GM19193 (cell line): Measurements from ENCODE around the gene PRKCA.

ENCODE experiments used
- POLR2A ChIP-seq: IDR thresholded peaks from 4 replicates; pipeline ENCODE4 v1.6.1; 2011; ENCODE audit not compliant: insufficient read depth, insufficient read length; ENCODE audit errors: extremely low read depth

Gene PRKCA

DNA sequence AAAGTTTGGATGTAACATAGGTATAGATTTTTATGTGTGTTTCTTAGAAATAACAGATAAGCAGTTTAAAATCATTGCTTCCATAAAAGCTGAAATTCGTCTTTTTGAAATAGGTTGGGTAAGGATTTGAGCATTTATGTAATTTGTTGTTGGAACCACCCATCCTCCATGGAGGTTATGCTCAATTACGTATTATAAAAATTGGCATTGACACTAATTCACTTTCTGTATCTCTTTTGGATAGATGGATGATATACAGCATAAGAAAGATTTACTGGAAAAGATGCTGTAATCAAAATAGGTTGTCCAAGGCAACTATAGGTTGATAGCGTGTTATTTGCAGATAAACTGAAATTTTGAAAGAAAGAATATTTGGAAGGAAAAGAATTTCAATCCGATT, 105.5 kb downstream of the PRKCA start:
- TF ChIP-seq POLR2A, result no peak

DNA sequence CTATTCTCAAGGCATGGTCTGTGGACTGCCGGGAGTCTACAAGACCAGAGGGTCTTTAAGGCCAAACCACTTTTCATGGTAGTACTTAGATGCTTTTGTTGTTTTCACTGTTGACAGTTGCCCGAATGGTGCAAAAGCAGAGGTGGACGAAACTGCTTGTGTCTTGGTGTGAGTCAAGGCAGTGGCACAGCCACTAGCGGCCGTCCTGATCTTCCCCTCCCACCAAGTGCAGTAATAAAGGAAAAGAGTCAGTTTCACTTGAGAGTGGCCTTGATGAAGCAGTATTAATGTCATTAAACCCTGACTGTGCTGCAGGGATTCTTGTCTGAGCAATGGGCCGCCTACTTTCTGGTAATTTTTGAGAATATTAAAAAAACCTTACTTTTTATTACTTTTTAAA, 109.1 kb downstream of the PRKCA start:
- TF ChIP-seq POLR2A, result no peak

DNA sequence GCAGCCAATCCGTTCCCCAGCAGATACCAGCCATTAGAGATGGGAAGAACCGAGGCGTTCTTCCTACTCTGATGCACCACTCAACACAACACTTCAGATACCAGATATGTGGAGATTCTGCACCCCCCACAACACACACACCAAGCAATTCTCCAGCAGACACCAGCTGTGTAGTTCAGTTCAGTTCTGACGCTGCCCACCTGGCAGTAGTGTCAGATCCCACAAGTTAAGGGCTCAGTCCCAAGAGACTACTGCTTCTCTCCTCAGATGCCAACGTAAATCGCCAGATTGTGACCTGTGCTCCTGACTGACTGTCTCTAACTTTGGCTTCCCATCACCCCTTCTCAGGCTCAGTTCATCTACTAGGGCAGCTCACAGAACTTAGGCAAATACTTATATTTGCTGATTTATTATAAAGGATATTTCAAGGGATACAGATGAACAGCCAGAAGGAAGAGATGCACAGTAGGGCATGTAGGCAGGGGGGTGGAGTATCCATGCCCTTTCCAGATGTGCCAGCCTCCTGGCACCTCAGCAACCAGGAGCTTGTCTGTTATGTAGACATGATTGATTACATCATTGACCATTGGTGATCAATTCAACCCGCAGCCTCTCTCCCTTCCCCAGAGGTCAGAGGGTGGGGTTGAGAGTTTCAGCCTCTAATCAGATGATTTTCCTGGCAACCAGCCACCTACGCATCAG, 110.6 kb downstream of the PRKCA start:
- TF ChIP-seq POLR2A, result no peak

DNA sequence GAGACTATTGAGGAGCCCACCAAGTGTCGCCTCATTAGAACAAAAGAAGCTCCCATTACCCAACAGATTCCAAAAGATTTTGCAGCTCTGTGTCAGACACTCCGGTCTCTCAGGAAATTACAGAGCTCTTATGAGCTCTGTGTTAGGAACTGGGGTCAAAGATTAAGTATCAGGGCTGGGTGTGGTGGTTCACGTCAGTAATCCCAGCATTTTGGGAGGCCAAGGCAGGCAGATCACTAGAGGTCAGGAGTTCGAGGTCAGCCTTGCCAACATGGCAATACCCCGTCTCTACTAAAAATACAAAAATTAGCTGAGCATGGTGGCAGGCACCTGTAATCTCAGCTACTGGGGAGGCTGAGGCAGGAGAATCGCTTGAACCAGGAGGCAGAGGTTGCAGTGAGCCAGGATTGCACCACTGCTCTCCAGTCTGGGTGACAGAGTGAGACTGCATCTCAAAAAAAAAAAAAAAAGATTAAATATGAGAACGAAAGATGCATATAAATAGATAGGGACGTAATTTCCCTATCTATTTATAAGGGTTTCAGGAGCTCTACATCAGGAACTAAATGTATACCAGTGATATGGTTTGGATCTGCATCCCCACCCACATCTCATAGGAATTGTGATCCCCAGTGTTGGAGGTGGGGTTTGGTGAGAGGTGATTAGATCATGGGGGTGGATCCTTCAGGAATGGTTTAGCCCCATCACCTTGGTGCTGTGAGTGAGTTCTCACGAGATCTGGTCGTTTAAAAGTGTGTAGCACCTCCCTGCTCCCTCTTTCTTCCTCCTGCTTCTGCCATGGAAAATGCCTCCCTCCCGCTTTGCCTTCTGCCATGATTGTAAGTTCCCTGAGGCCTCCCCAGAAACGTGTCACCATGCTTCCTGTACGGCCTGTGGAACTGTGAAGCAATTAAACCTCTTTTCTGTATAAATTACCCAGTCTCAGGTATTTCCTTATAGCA, 111.4 kb downstream of the PRKCA start:
- TF ChIP-seq POLR2A, result no peak

DNA sequence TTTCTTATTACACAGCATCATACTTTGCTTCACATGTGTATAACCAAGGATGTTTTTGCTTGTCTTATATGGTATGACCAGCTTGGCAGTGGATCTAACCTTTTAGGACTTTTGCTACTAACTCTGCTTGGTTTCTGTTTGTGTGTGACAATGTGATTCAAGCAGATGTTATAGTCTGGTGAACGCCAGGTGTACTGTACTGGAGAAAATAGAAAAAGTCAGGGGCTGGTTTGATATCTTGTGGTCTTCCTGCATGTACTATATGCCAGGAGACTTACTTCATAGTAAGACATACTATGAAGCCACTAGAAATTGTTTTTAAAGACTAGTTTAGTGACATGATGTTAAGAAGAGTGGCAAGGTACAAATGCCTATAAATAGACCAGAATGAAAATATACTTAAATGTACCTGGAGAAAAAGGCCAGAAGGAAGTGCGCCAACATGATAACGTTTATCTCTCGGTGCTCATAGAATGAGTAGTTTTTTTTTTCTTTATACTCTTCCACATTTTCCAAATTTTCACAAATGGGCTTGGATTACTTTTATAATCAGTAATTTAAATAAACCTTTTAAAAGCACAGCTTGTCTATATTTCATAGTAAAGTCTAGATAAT, 112.3 kb downstream of the PRKCA start:
- TF ChIP-seq POLR2A, result no peak

DNA sequence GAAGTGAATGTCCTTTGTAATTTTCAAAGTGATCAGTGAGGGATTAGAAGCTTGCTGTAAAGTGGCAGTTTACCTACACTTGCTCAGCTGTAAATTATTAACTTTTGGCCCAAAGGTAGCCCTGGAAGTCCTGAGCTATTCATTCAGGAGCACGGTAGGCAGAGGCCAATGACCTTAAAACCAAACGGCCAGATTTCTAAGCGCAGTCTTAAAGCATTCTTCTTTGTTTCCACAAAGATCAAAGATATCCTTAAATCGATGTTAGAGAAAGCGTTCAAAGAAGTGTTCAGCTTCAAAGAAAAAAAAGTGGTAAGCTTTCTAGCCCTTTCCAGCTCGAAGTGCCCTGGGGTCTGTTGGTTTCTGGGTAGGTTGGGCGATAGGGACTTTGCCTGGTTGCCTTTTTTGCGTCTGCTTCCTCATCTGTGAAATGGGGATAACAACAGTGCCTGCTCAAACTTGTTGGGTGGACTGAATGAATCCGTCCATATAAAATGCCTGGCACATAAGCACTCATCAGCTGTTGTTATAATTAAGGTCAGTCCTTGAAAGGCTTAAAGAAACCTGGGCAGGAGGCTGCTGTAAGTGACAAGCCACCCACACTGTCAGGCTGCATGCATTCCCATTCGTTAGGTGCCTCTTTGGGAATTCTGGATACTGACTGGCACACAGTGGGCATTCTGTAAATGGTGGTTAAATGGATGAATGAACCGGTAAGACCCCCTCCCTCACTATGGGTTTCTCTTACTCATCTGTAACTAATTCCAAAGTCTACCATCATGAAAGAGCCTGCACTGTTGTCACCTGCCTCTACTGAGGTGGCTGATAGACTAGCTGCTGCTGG, 113.2 kb downstream of the PRKCA start:
- no peak for TF ChIP-seq POLR2A

DNA sequence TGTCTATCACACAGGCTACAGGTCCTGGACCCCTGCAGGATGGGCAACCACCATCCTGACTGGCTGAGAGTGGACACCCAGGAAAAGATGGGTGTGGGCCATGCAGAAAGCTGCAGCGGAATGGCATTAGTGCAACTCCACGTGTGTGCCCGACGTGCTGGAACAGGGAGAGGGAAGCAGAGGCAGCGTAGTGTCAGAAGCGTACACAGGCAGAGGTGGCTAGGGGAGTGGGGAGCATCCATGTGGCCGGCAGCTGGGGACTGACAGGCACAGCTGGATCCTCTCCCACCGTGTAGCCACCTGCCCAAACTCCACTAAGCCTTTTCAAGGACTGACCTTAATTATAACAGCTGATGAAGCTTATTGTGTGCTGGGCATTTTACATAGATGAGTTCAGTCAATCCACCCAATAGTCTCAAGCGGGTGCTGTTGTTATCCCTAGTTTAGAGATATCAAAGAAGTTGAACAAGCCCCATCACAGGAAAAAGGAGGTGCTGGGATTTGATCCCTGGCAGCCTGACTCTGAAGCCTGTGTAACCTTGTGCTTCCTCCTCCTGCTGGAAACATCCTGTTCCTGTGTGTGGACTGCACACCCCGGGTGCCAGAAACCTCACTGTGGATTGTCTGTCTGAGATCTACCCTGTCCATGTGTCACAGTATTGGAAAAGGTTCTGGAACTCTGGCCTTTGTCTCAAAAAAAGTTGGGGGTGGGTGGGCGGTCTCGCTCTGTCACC, 114.0 kb downstream of the PRKCA start:
- no peak for TF ChIP-seq POLR2A

DNA sequence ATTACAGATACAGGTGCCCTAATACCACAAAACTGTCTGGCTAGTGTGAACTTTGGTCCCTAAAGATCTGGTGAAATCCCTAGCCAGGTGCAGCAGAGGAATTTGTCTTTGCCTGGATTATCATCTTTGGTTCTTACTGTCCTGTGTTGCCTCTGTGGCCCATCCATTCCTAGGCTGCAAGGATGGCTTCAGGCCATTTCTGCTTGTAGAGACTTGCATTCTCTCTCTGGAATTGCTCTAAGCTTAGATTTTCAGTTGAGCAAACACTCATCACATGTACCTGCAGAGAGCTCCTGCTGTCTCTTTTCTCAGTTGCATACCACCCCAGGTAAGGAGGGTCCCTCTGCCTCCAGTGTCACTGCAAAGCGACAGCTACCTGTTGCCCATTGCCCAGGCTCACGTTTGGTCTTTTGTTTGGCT, 114.9 kb downstream of the PRKCA start:
- no peak for TF ChIP-seq POLR2A

DNA sequence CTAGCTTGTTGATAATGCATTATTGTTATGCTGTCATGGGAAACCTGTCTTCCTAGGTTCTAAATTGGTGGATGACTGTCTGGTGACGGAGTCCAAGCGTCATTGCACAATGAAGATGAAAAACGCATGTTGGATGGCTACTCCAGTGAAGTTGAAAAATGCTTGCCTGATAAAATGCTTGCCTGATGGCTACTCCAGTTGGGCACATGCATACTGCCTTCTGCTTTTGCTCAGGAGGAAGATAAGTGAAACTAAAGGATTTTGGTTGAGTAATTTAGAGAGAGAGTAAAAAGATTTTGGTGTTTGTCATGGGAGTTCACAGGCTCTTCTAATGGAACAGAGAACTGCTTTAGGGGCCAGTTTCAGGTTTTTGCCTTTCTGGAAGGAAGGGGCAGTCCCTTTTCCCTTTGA, 118.6 kb downstream of the PRKCA start:
- no peak for TF ChIP-seq POLR2A

DNA sequence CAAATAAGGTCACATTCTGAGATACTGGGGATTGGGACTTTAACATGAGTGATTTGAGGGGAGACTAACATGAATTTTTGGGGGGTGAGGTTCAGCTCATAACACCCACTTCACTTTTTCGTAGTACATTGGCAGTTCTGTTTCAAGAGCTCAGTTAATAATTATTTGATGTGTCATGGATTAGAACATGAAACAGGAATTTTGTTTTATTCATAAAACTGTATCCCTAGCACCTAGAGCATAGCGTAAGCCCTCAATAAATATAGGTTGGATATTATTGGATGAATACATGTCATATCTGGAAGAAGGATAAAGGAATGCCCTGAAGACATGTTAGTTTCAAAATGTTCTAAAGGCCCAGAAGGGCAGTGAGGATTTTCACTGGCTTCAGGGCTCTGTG, 119.8 kb downstream of the PRKCA start:
- TF ChIP-seq POLR2A, result no peak

DNA sequence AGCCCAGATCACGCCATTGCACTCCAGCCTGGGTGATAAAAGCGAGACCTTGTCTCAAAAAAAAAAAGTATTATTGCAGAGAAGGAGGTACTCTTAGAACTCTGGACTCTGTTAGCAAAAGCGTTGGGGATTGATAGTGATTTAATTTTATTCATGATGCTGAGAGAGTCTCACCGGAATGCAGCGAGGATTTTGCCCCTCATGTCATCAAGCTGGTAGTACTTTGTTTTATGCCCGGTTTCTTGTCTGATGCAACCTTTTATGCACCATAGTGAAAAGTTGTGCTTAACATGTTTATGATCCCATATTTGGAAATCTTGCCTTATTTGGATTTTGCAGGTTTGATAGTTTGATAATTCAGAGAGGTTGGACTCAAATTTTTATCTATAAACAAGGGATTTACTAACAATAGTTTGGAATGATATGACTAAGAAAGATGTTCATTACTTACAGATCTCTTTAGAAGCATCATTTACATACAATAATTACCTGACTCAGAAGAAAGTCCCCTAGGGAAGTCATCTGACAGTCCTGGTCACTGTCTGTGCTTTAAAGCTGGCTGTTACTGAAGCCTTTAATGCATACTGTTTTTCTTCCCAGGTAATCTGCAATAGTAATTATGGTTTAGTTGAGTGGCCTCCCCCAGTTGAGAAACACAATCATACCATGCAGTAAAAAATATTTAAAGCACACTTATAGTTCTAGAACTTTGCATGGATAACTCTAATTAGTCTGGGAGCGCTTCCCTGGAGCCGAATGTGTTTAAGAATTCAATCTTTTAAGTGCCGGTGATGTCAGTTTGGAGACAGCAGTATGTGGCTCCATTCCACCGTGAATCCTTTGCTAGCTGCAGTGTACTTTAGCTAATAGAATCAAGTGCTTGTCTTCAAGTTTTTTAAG, 120.9 kb downstream of the PRKCA start:
- TF ChIP-seq POLR2A, result no peak

DNA sequence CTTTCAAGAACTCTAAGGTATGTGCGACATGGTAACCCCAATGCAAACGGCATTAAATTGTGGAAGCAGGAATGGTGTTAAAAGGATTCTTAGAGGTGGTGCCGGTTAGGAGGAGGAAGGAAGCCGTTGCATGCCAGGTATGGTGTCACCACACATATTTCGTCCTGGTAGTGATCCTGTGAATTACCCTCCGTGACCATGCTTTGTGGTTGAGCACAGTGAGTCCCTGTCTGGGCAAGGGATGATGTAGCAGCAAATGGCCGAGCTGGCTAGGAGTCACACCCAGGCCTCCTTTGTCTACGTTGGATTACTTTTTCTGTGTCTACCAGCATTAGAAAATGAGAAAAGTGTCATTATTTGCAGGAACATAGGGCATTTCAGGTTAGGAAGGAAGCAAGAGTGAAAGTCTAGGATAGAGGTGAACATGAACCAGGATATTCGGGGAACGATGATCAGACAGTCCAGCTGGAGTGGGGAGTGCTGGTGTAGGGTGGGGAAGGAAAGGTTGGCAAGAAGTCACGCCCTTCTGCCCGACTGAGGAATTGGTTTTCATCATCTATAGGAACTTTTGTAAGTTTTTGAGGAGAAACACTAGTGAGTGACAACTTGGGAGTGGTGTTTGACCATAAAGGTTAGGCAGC, 123.5 kb downstream of the PRKCA start:
- TF ChIP-seq POLR2A, result no peak
